Activated CD8-positive, alpha-beta T cell treated with anti-CD3 and anti-CD28 coated beads for 36 hours (primary cell): ENCODE results near the gene FASTK. TPM values are rescaled to one million over a fixed set of nuclear protein-coding genes. Genes with fewer than 3 reads are reported as not detected.

Source experiments
- ATAC-seq: fragments of 200-7000 bp; cut with Tn5 transposase; one replicate; pipeline ENCODE4 v1.10.0; 2021; ENCODE audit warnings: mild to moderate bottlenecking, moderate library complexity
- CTCF ChIA-PET: fragments of 350-600 bp; sonication (Branson Sonifier 250); formaldehyde crosslinking; loops from one replicate; lab custom pipeline; 2021; ENCODE audit warnings: antibody characterized with exemption; lab: Charles Lee
- POLR2A ChIA-PET: fragments of 350-600 bp; sonication (Branson Sonifier 250); formaldehyde crosslinking; loops from one replicate; lab custom pipeline; 2021; ENCODE audit warnings: antibody characterized with exemption; lab: Charles Lee
- DNase-seq: peaks from one replicate; pipeline ENCODE4 v3.0.0-alpha.2; 2020
- H3K27ac Mint-ChIP-seq: one replicate; pipeline ENCODE4 v1.8.0; 2021; ENCODE audit warnings: mild to moderate bottlenecking, mixed read lengths
- H3K27me3 Mint-ChIP-seq: one replicate; pipeline ENCODE4 v1.8.0; 2021; ENCODE audit warnings: mixed read lengths
- H3K36me3 Mint-ChIP-seq: one replicate; pipeline ENCODE4 v1.8.0; 2021; ENCODE audit warnings: low read depth, mixed read lengths
- H3K4me1 Mint-ChIP-seq: one replicate; pipeline ENCODE4 v1.8.0; 2021; ENCODE audit warnings: low read depth, mixed read lengths
- H3K4me3 Mint-ChIP-seq: one replicate; pipeline ENCODE4 v1.8.0; 2021; ENCODE audit warnings: mild to moderate bottlenecking, moderate library complexity, mixed read lengths
- H3K9me3 Mint-ChIP-seq: one replicate; pipeline ENCODE4 v1.8.0; 2021; ENCODE audit warnings: mixed read lengths
- intact Hi-C: fragments of 100-400 bp; cut with micrococcal nuclease; formaldehyde crosslinking; loops from one replicate; pipeline ENCODE4 v1.10.0; 2022
- total RNA-seq, 2 experiments: library from RNA; stranded (reverse); gene quantifications; one replicate each; pipeline ENCODE4 v1.2.3, GENCODE V29; 2021
- TF ChIP-seq, protein P1 (sequence below): fragments of 200-600 bp; IDR thresholded peaks from one replicate; pipeline ENCODE4 v1.8.0; 2022; ENCODE audit warnings: antibody characterized with exemption, mild to moderate bottlenecking

FASTK gene
- total RNA-seq, 2 experiments from 2014 or later = 54.0 to 59.4 TPM

- no peak overlapping the region for H3K27ac Mint-ChIP-seq
- H3K9me3 Mint-ChIP-seq = no peaks in the 10 kb centered on the region
- H3K27me3 Mint-ChIP-seq = no peaks in the 10 kb centered on the region
- CTCF ChIA-PET = interaction anchor here (0.7 to 2.1 kb wide), 39 partner anchors 9 to 323 kb away, joined by 3 to 23 read pairs (median 4); partner anchors contain the start of genes ABCF2 and TMUB1
- POLR2A ChIA-PET = no interaction called here
- no peak for ATAC-seq
- DNase-seq = no peak
- no peak overlapping the region for H3K4me3 Mint-ChIP-seq
- H3K4me1 Mint-ChIP-seq = no peaks in the 10 kb centered on the region
- intact Hi-C loops = loop anchor here (1.0 kb wide), 1 partner anchor 48 kb away; no protein-coding TSS in a partner anchor
- TF ChIP-seq, protein P1, sequence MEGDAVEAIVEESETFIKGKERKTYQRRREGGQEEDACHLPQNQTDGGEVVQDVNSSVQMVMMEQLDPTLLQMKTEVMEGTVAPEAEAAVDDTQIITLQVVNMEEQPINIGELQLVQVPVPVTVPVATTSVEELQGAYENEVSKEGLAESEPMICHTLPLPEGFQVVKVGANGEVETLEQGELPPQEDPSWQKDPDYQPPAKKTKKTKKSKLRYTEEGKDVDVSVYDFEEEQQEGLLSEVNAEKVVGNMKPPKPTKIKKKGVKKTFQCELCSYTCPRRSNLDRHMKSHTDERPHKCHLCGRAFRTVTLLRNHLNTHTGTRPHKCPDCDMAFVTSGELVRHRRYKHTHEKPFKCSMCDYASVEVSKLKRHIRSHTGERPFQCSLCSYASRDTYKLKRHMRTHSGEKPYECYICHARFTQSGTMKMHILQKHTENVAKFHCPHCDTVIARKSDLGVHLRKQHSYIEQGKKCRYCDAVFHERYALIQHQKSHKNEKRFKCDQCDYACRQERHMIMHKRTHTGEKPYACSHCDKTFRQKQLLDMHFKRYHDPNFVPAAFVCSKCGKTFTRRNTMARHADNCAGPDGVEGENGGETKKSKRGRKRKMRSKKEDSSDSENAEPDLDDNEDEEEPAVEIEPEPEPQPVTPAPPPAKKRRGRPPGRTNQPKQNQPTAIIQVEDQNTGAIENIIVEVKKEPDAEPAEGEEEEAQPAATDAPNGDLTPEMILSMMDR = no peak
- peaks cover 5% of the 10 kb centered on the region for H3K36me3 Mint-ChIP-seq
Observed at GRCh38 chr7:151124481-151124880, 43.9 kb upstream of the FASTK start.

GRCh38 chr7:151123822-151124464, 43.3 kb upstream of the FASTK start:
- no peaks in the 10 kb centered on the region for H3K4me1 Mint-ChIP-seq
- H3K4me3 Mint-ChIP-seq = no peak overlapping the region
- DNase-seq (peak; percentile 87), ATAC-seq (peak; percentile 99)
- no peaks in the 10 kb centered on the region for H3K27me3 Mint-ChIP-seq
- H3K9me3 Mint-ChIP-seq = no peaks in the 10 kb centered on the region
- no peak overlapping the region for H3K27ac Mint-ChIP-seq
- TF ChIP-seq, protein P1 = peak; percentile 94
- intact Hi-C loops = loop anchor here (1.0 kb wide), 1 partner anchor 48 kb away; no protein-coding TSS in a partner anchor
- H3K36me3 Mint-ChIP-seq = peaks cover 5% of the 10 kb centered on the region
- CTCF ChIA-PET = interaction anchor here (0.6 to 2.1 kb wide), 47 partner anchors 8 to 324 kb away, joined by 3 to 23 read pairs (median 4); partner anchors contain the start of genes ABCF2 and TMUB1
- POLR2A ChIA-PET = interaction anchor here (0.6 kb wide), 1 partner anchor 140 kb away, joined by 3 read pairs; no protein-coding TSS in a partner anchor

DNA sequence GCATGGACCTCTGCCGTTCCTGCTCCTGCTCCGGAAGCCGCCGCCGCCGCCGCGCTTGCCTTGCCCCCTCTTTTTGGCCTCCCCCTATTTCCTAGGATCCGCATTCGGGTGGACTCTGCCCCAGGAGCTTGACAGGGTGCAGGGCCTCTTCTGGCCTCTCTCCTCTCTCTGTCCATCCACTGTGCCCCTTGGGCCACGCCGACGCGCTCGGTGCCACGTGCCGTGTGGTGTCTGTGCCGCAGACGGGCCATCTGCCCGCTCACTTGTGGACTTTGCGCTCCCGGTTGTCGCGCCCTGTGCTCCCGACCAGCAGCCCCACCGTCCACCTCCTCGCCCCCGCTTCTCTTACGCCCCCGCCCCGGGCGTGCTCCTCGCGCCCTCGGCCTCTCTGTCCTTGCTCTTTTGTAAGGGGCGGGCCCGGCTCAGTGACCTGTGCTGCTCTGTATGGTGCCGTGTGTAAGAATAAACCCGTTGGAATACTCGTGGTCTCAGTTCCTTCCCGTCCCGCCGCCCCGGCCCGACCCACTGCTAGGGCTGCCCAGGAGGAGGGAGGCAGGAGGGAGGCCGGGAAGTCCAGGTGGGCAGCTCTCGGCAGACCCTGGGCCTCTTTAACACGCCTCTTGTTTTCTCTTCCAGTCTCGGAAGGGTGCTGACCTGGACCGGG, 42.7 kb upstream of the FASTK start:
- Mint-ChIP-seq H3K27me3 (no peaks in the 10 kb centered on the region), H3K27ac (no peak overlapping the region), H3K36me3 (peaks cover 5% of the 10 kb centered on the region), H3K4me3 (no peak overlapping the region), H3K4me1 (no peaks in the 10 kb centered on the region), H3K9me3 (no peaks in the 10 kb centered on the region)
- ChIA-PET POLR2A (interaction anchor here (0.6 kb wide), 1 partner anchor 141 kb away, joined by 3 read pairs; no protein-coding TSS in a partner anchor), CTCF (interaction anchor here (0.6 to 2.1 kb wide), 44 partner anchors 8 to 325 kb away, joined by 3 to 23 read pairs (median 4); partner anchors contain the start of genes ABCF2 and TMUB1)
- DNase-seq (no peak), ATAC-seq (no peak)
- intact Hi-C loops = no loop called here
- TF ChIP-seq, protein P1 = no peak

DNA sequence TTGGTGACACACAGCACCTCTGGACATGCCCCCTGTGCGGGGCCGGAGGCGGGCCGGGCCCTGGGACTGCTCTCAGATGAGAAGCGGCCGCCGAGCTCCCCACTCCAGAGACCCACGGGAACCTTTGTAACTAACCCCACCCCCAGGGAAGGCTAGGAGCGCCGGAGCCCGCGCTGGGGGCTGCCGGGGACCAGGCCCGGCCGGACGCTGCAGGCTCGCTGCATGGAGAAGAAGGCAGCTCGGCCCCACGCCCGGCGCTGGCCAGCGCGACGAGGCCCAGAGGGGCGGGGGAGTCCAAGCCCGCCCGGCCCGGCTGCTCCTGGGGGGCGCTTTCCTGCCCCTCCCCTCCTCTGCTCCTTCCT, 42.2 kb upstream of the FASTK start:
- ATAC-seq (no peak), DNase-seq (no peak)
- Mint-ChIP-seq H3K4me3 (no peak overlapping the region), H3K27ac (no peak overlapping the region), H3K27me3 (no peaks in the 10 kb centered on the region), H3K36me3 (peaks cover 5% of the 10 kb centered on the region), H3K4me1 (no peaks in the 10 kb centered on the region), H3K9me3 (no peaks in the 10 kb centered on the region)
- intact Hi-C loops = no loop called here
- ChIA-PET POLR2A (no interaction called here), CTCF (no interaction called here)
- TF ChIP-seq, protein P1 = no peak

DNA sequence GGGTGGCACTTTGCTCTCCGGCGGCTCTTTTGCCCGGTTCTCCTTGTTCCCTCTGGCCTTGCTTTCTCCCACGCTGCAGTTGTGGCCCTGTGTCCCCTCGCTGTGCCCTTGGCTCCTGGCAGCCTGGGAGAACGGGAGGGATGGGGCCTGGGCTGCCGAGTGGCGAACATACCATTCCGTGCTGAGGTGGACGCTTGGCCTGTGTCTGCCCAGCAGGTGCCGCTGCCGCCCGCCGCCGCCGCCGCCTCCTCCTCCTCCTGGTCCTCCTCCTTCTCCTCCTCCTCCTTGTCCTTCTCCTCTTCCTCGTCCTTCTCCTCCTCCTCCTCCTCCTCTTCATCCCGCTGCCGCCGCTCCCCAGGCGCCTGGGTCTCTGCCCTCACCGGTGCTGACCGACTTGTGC, 41.7 kb upstream of the FASTK start:
- TF ChIP-seq, protein P1 = no peak
- peaks cover 2% of the 10 kb centered on the region for H3K4me1 Mint-ChIP-seq
- peaks cover 5% of the 10 kb centered on the region for H3K36me3 Mint-ChIP-seq
- no peak overlapping the region for H3K27ac Mint-ChIP-seq
- POLR2A ChIA-PET = no interaction called here
- no peak for ATAC-seq
- no peak overlapping the region for H3K4me3 Mint-ChIP-seq
- no peaks in the 10 kb centered on the region for H3K27me3 Mint-ChIP-seq
- no peaks in the 10 kb centered on the region for H3K9me3 Mint-ChIP-seq
- CTCF ChIA-PET = no interaction called here
- no peak for DNase-seq
- intact Hi-C loops = no loop called here
